Mesenteric fat pad (tissue), 1 donor: ENCODE results near the gene BBS10. TPM values are rescaled to one million over a fixed set of nuclear protein-coding genes. Genes with fewer than 3 reads are reported as not detected.
"Not testable (repeated sequence)": the region's sequence is repeated elsewhere in the genome, so short reads cannot be mapped to it uniquely, and the experiment has no call there.

Experiments
- DNase-seq: peaks from one replicate; pipeline ENCODE4 v3.0.0-alpha.2; 2020; ENCODE audit warnings: low spot score
- long read RNA-seq: library from polyadenylated mRNA; unstranded; transcript quantifications from one replicate; pipeline ENCODE4 v2.0.0, GENCODE V29; 2020
- total RNA-seq: library from RNA; stranded (reverse); fragmentation: NEBNext Ultra II Directional; extraction: Animal tissue kit (Norgen Biotek cat#: 25700); gene quantifications from one replicate; pipeline ENCODE4 v1.2.1, GENCODE V29; 2021
- donor health status: DM: yes; HTN: yes; CAD: no.

Gene BBS10
- total RNA-seq, result 14.9 TPM
- long read RNA-seq, partial matches to known transcripts, result 0 of 5 reads
- long read RNA-seq, other reads (novel, unspliced or antisense), result 2 of 5 reads

GRCh38 chr12:76348079-76348901 is at the start of gene BBS10:
Gene BBS10, minus strand, starts transcription at chr12:76348415. Its CDS starts 57 bp downstream, at chr12:76348358.
- DNase-seq, result peak; percentile 95

GRCh38 chr12:76391461-76391860 is 43.2 kb upstream of the BBS10 start:
- DNase-seq, result no peak

GRCh38 chr12:76387614-76388013 is 39.4 kb upstream of the BBS10 start:
- no peak for DNase-seq

- no peak for DNase-seq
Measured at GRCh38 chr12:76384560-76384959, 36.3 kb upstream of the BBS10 start.

- no peak for DNase-seq
Measured at GRCh38 chr12:76383988-76384387, 35.8 kb upstream of the BBS10 start.

GRCh38 chr12:76379261-76379660 is 31.0 kb upstream of the BBS10 start:
- no peak for DNase-seq

GRCh38 chr12:76376876-76377275 is 28.7 kb upstream of the BBS10 start:
- not testable (repeated sequence) for DNase-seq

- DNase-seq, result no peak
Measured at GRCh38 chr12:76375939-76376338, 27.7 kb upstream of the BBS10 start.

- no peak for DNase-seq
Measured at GRCh38 chr12:76375470-76375869, 27.3 kb upstream of the BBS10 start.

GRCh38 chr12:76374386-76375020 is 26.3 kb upstream of the BBS10 start:
- no peak for DNase-seq

- no peak for DNase-seq
Measured at GRCh38 chr12:76368230-76368629, 20.0 kb upstream of the BBS10 start.

- DNase-seq, result no peak
Measured at GRCh38 chr12:76366163-76366562, 17.9 kb upstream of the BBS10 start.

- DNase-seq, result not testable (repeated sequence)
Measured at GRCh38 chr12:76364131-76364530, 15.9 kb upstream of the BBS10 start.

- no peak for DNase-seq
Measured at GRCh38 chr12:76360316-76360715, 12.1 kb upstream of the BBS10 start.

GRCh38 chr12:76356071-76356470 is 7.9 kb upstream of the BBS10 start:
- DNase-seq, result no peak

GRCh38 chr12:76346798-76347420 is 1.3 kb downstream of the BBS10 start:
- DNase-seq, result no peak

GRCh38 chr12:76346236-76346635 is 2.0 kb downstream of the BBS10 start:
- DNase-seq, result no peak

- DNase-seq, result no peak
Measured at GRCh38 chr12:76345569-76345968, 2.6 kb downstream of the BBS10 start.

- no peak for DNase-seq
Measured at GRCh38 chr12:76341436-76342030, 6.7 kb downstream of the BBS10 start.

GRCh38 chr12:76340680-76341435 is 7.4 kb downstream of the BBS10 start:
- no peak for DNase-seq

GRCh38 chr12:76337583-76337982 is 10.6 kb downstream of the BBS10 start:
- no peak for DNase-seq
